H1 (cell line): Measurements from ENCODE around the gene ARHGAP12. TPM values are rescaled to one million over a fixed set of nuclear protein-coding genes. Genes with fewer than 3 reads are reported as not detected.

ENCODE experiments used
- CTCF ChIA-PET: fragments of 300-600 bp; sonication (Branson Sonifier 250); formaldehyde crosslinking; loops from one replicate; lab custom pipeline; 2021; ENCODE audit not compliant: partially characterized antibody; lab: Charles Lee
- POLR2A ChIA-PET: fragments of 300-600 bp; sonication (Branson Sonifier 250); formaldehyde crosslinking; loops from one replicate; lab custom pipeline; 2021; ENCODE audit warnings: inconsistent platforms; ENCODE audit not compliant: partially characterized antibody; lab: Charles Lee
- DNase-seq, 2 experiments: peaks; one replicate each; pipeline versions ENCODE4 v3.0.0 to v3.0.0-alpha.2; 2010 to 2022; ENCODE audit warnings: low spot score in 2 of 2, low read depth in 1 of 2, mixed read lengths in 1 of 2
- FAIRE-seq: peaks from 2 replicates; lab custom pipeline; 2011; peaks lifted over from hg19 to GRCh38; lab: Jason Lieb, UNC
- H2AFZ ChIP-seq: 2 replicates; pipeline ENCODE4 v1.8.1; 2012; ENCODE audit warnings: low read length, inconsistent platforms
- H2AK5ac ChIP-seq: 2 replicates; pipeline ENCODE4 v1.6.1; 2013; ENCODE audit warnings: low read depth, low read length
- H2BK120ac ChIP-seq: replicated peaks from 2 replicates; pipeline ENCODE3; 2013; ENCODE audit warnings: low read depth, low read length, inconsistent platforms
- H2BK12ac ChIP-seq: 2 replicates; pipeline ENCODE4 v1.6.1; 2013; ENCODE audit warnings: low read depth, low read length
- H2BK15ac ChIP-seq: 2 replicates; pipeline ENCODE4 v1.6.1; 2013; ENCODE audit warnings: low read length
- H2BK20ac ChIP-seq: 2 replicates; pipeline ENCODE4 v1.6.1; 2013; ENCODE audit warnings: low read length
- H2BK5ac ChIP-seq: 2 replicates; pipeline ENCODE4 v1.6.1; 2013; ENCODE audit warnings: low read depth, low read length
- H3K14ac ChIP-seq: 2 replicates; pipeline ENCODE4 v1.6.1; 2013; ENCODE audit warnings: inconsistent platforms; ENCODE audit not compliant: insufficient read length
- H3K18ac ChIP-seq: 2 replicates; pipeline ENCODE4 v1.6.1; 2013; ENCODE audit warnings: low read length; ENCODE audit errors: extremely low read depth
- H3K23ac ChIP-seq: 2 replicates; pipeline ENCODE4 v1.6.1; 2013; ENCODE audit warnings: inconsistent platforms; ENCODE audit not compliant: insufficient read length
- H3K23me2 ChIP-seq: 2 replicates; pipeline ENCODE4 v1.6.1; 2013; ENCODE audit warnings: low read depth, low read length
- H3K27ac ChIP-seq: 2 replicates; pipeline ENCODE4 v1.6.1; 2011; ENCODE audit warnings: low read depth, low read length, inconsistent platforms
- H3K27me3 ChIP-seq, 4 experiments: replicated peaks in 1 of 4; 1 replicate in 1 of 4; 2 replicates in 3 of 4; pipeline versions ENCODE4 v1.6.1 to v1.8.1; 2011 to 2013; ENCODE audit warnings: low read length in 3 of 4, mild to moderate bottlenecking in 3 of 4, inconsistent platforms in 2 of 4, mixed read lengths in 2 of 4, moderate library complexity in 1 of 4; ENCODE audit not compliant: control insufficient read depth in 3 of 4, insufficient read depth in 3 of 4; ENCODE audit errors: extremely low read depth in 1 of 4
- H3K36me3 ChIP-seq, 4 experiments: 2 replicates each; pipeline versions ENCODE4 v1.6.1 to v1.8.1; 2011 to 2013; ENCODE audit warnings: mild to moderate bottlenecking in 4 of 4, low read length in 3 of 4, moderate library complexity in 2 of 4, control low read depth in 1 of 4, inconsistent platforms in 1 of 4; ENCODE audit not compliant: insufficient read depth in 4 of 4, control insufficient read depth in 2 of 4
- H3K4ac ChIP-seq: replicated peaks from 2 replicates; pipeline ENCODE3; 2013; ENCODE audit warnings: low read length, low read depth, mixed read lengths, inconsistent platforms; ENCODE audit not compliant: insufficient read length
- H3K4me1 ChIP-seq, 4 experiments: replicated peaks in 1 of 4; 1 replicate in 1 of 4; 2 replicates in 3 of 4; pipeline versions ENCODE4 v1.6.1 to v1.8.1; 2011 to 2013; ENCODE audit warnings: low read length in 3 of 4, inconsistent platforms in 2 of 4, mixed read lengths in 1 of 4; ENCODE audit not compliant: insufficient read depth in 4 of 4, control insufficient read depth in 3 of 4
- H3K4me2 ChIP-seq, 2 experiments: 2 replicates each; pipeline versions ENCODE4 v1.6.1 to v1.8.1; 2011 to 2013; ENCODE audit warnings: low read depth in 2 of 2, low read length in 2 of 2, control low read depth in 1 of 2, inconsistent platforms in 1 of 2, mild to moderate bottlenecking in 1 of 2; ENCODE audit not compliant: insufficient read depth in 1 of 2
- H3K4me3 ChIP-seq, 4 experiments: fragments of 200-600, 300-600 bp in 1 of 4; sonication (generic), shearing (Covaris generic), sonication (Bioruptor Twin) in 1 of 4; 2 replicates each; pipeline versions ENCODE4 v1.5.1 to v1.8.1; 2011 to 2016; ENCODE audit warnings: low read length in 4 of 4, low read depth in 3 of 4, control low read depth in 2 of 4, inconsistent platforms in 2 of 4, mild to moderate bottlenecking in 2 of 4, mixed read lengths in 1 of 4, moderate library complexity in 1 of 4; ENCODE audit not compliant: insufficient read depth in 2 of 4; ENCODE audit errors: extremely low read depth in 1 of 4
- H3K56ac ChIP-seq: replicated peaks from 2 replicates; pipeline ENCODE3; 2013; ENCODE audit warnings: low read depth, mild to moderate bottlenecking, mixed read lengths, low read length, inconsistent platforms; ENCODE audit not compliant: insufficient read length
- H3K79me1 ChIP-seq: 2 replicates; pipeline ENCODE4 v1.6.1; 2013; ENCODE audit warnings: low read depth, low read length, control low read depth
- H3K79me2 ChIP-seq, 2 experiments: 2 replicates each; pipeline versions ENCODE4 v1.6.1 to v1.8.1; 2012 to 2013; ENCODE audit warnings: low read length in 2 of 2, mild to moderate bottlenecking in 2 of 2, inconsistent platforms in 1 of 2; ENCODE audit not compliant: insufficient read depth in 2 of 2, control insufficient read depth in 1 of 2
- H3K9ac ChIP-seq, 4 experiments: replicated peaks in 1 of 4; 1 replicate in 1 of 4; 2 replicates in 3 of 4; pipeline versions ENCODE4 v1.6.1 to v1.8.1; 2011 to 2013; ENCODE audit warnings: low read depth in 3 of 4, low read length in 3 of 4, control low read depth in 2 of 4, mild to moderate bottlenecking in 2 of 4, moderate library complexity in 2 of 4, inconsistent platforms in 1 of 4; ENCODE audit errors: extremely low read depth in 1 of 4
- H3K9me3 ChIP-seq, 2 experiments: 2 replicates each; pipeline versions ENCODE4 v1.6.1 to v1.8.1; 2012 to 2013; ENCODE audit warnings: mild to moderate bottlenecking in 2 of 2, moderate library complexity in 2 of 2, control low read depth in 1 of 2, inconsistent platforms in 1 of 2, low read depth in 1 of 2, low read length in 1 of 2, mixed read lengths in 1 of 2; ENCODE audit not compliant: insufficient read depth in 2 of 2
- H4K20me1 ChIP-seq, 2 experiments: replicated peaks in 1 of 2; 2 replicates each; pipeline versions ENCODE3 to v1.8.1; 2011 to 2013; ENCODE audit warnings: inconsistent platforms in 2 of 2, low read length in 2 of 2, mild to moderate bottlenecking in 1 of 2; ENCODE audit not compliant: insufficient read depth in 2 of 2, control insufficient read depth in 1 of 2
- H4K5ac ChIP-seq: 2 replicates; pipeline ENCODE4 v1.6.1; 2013; ENCODE audit warnings: low read length, low read depth, mixed read lengths, inconsistent platforms; ENCODE audit not compliant: insufficient read length
- H4K8ac ChIP-seq: 2 replicates; pipeline ENCODE4 v1.8.0; 2013; ENCODE audit warnings: mild to moderate bottlenecking, moderate library complexity, low read length, inconsistent platforms; ENCODE audit not compliant: insufficient read depth; ENCODE audit errors: extremely low read depth
- H4K91ac ChIP-seq: replicated peaks from 2 replicates; pipeline ENCODE3; 2013; ENCODE audit warnings: low read length, mixed read lengths, inconsistent platforms; ENCODE audit not compliant: insufficient read length
- BRCA1 ChIP-seq: IDR thresholded peaks from 2 replicates; pipeline ENCODE4 v1.6.1; 2012; ENCODE audit warnings: low read depth, low read length, improper control_type of control experiment
- CTBP2 ChIP-seq: IDR thresholded peaks from 2 replicates; pipeline ENCODE4 v1.7.0; 2011; ENCODE audit warnings: borderline replicate concordance, mild to moderate bottlenecking, moderate library complexity, mixed read lengths, low read length; ENCODE audit not compliant: insufficient read depth, insufficient read length
- GABPA ChIP-seq: IDR thresholded peaks from 2 replicates; pipeline ENCODE4 v1.6.1; 2011; ENCODE audit warnings: mild to moderate bottlenecking, low read length, moderate library complexity, borderline replicate concordance; ENCODE audit not compliant: insufficient read depth
- HDAC2 ChIP-seq, 2 experiments: fragments of 300-600 bp in 1 of 2; sonication (generic) in 1 of 2; IDR thresholded peaks; 2 replicates each; pipeline ENCODE4 v1.6.1; 2011 to 2012; ENCODE audit warnings: low read depth in 2 of 2, low read length in 2 of 2, mild to moderate bottlenecking in 2 of 2, moderate library complexity in 2 of 2, borderline replicate concordance in 1 of 2, inconsistent platforms in 1 of 2
- POU5F1 ChIP-seq: IDR thresholded peaks from 2 replicates; pipeline ENCODE4 v1.6.1; 2011; ENCODE audit warnings: low read depth, mild to moderate bottlenecking, low read length, moderate library complexity
- WGBS, 2 experiments: shearing (Covaris generic) in 1 of 2; methylation state at CpG; one replicate each; pipeline versions ENCODE4 v1.1.6 to v1.1.7; 2013 to 2015; ENCODE audit warnings: low lambda C conversion rate in 2 of 2, mixed read lengths in 2 of 2, inconsistent platforms in 1 of 2, low coverage in 1 of 2, missing lambda C conversion rate in 1 of 2; ENCODE audit not compliant: insufficient replicate concordance in 2 of 2, insufficient coverage in 1 of 2, insufficient read length in 1 of 2; ENCODE audit errors: extremely low coverage in 1 of 2, missing lambda C conversion rate in 1 of 2; 5-methylcytosine and 5-hydroxymethylcytosine counted together
- polyA plus RNA-seq, 7 experiments: library from polyadenylated mRNA; depleted of rRNA in 3 of 7; stranded (reverse) in 5 of 7; unstranded in 2 of 7; fragments of >200 nt in 5 of 7; fragments of 200-250 nt in 2 of 7; gene quantifications; 1 replicate in 5 of 7; 2 replicates in 1 of 7; 4 replicates in 1 of 7; pipeline versions ENCODE4 v1.2.1 to v1.2.3, GENCODE V29; 2011 to 2013; ENCODE audit warnings: missing spikeins in 2 of 7, mixed read lengths in 2 of 7
- total RNA-seq: library from RNA; stranded (reverse); fragmentation: NEBNext Ultra II Directional; extraction: Animal tissue kit (Norgen Biotek cat#: 25700); gene quantifications from 2 replicates; pipeline ENCODE4 v1.2.1, GENCODE V29; 2021

The ARHGAP12 gene
- total and polyA plus RNA-seq, 2 of the 8 experiments (the other 6 are each of a cell fraction or from before 2014, with no cell fraction given), result 10.1 to 39.0 TPM

- POLR2A ChIA-PET, result no interaction called here
- Histone ChIP-seq H2BK12ac (no peak overlapping the region), H2AFZ (no peak overlapping the region), H3K4me1 (no peaks in the 10 kb centered on the region; a peak in 1 of 7 replicates), H2AK5ac (no peak overlapping the region), H3K23ac (no peak overlapping the region), H4K91ac (no peak overlapping the region), H3K79me2 (no peaks in the 10 kb centered on the region), H3K14ac (no peak overlapping the region), H4K5ac (no peak overlapping the region), H3K4me2 (no peak overlapping the region), H4K20me1 (no peaks in the 10 kb centered on the region), H2BK15ac (no peak overlapping the region), H3K36me3 (no peaks in the 10 kb centered on the region), H3K79me1 (no peaks in the 10 kb centered on the region), H3K9me3 (no peaks in the 10 kb centered on the region), H3K23me2 (no peaks in the 10 kb centered on the region), H4K8ac (no peak overlapping the region), H3K4me3 (no peak overlapping the region), H3K4ac (no peak overlapping the region), H3K18ac (no peak overlapping the region), H3K9ac (no peak overlapping the region), H2BK120ac (no peak overlapping the region), H2BK20ac (no peak overlapping the region), H3K27me3 (no peaks in the 10 kb centered on the region), H3K56ac (no peak overlapping the region), H2BK5ac (no peak overlapping the region), H3K27ac (no peak overlapping the region)
- no peak for FAIRE-seq
- CTCF ChIA-PET, result interaction anchor here (0.9 kb wide), 1 partner anchor 1257 kb away, joined by 3 read pairs; no protein-coding TSS in a partner anchor
- TF ChIP-seq HDAC2 (IDR thresholded peaks at IDR 0.05; ENCODE audit: borderline replicate concordance in 1 of 2, low read depth in 2 of 2, low read length in 2 of 2), result no peak
- no peak for TF ChIP-seq POU5F1
- no peak for TF ChIP-seq GABPA
- TF ChIP-seq BRCA1, result no peak
- TF ChIP-seq CTBP2, result no peak
- no peak for DNase-seq
- 94% methylated on average over 4 of the region's 4 CpGs; no CpG with 5 or more reads in 1 of the 2 experiments for WGBS, 2 experiments
Measured at GRCh38 chr10:31942892-31943291, 14.3 kb upstream of the ARHGAP12 start.
